SK-N-SH (cell line): Measurements from ENCODE around the gene C18orf32. TPM values are rescaled to one million over a fixed set of nuclear protein-coding genes. Genes with fewer than 3 reads are reported as not detected.

Experiments used
- CTCF ChIA-PET: fragments of 300-600, 350-600 bp; formaldehyde crosslinking; extraction: SDS; loops from one replicate; lab custom pipeline; 2021; lab: Yijun Ruan, JAX
- POLR2A ChIA-PET: fragments of 350-600 bp; sonication (Branson Sonifier 250); formaldehyde crosslinking; extraction: SDS; loops from one replicate; lab custom pipeline; 2020; ENCODE audit warnings: antibody characterized with exemption, inconsistent platforms; lab: Yijun Ruan, JAX
- DNase-seq: peaks from one replicate; pipeline ENCODE4 v3.0.0; 2012
- H2AFZ ChIP-seq: fragments of 200-600 bp; sonication (generic); 2 replicates; pipeline ENCODE4 v1.8.1; 2016; ENCODE audit warnings: antibody characterized with exemption, mild to moderate bottlenecking, low read depth
- H3F3A ChIP-seq: fragments of 200-600 bp; sonication (generic); replicated peaks from 2 replicates; pipeline ENCODE3; 2016; ENCODE audit warnings: antibody characterized with exemption, mild to moderate bottlenecking; ENCODE audit not compliant: insufficient read depth
- H3K27ac ChIP-seq, 2 experiments: fragments of 200-500 bp in 1 of 2; fragments of 200-600 bp in 1 of 2; sonication (Bioruptor generic) in 1 of 2; sonication (generic), shearing (Covaris generic) in 1 of 2; 2 replicates each; pipeline versions ENCODE4 v1.5.1 to v1.6.1; 2014 to 2016; ENCODE audit warnings: low read depth in 2 of 2, inconsistent platforms in 1 of 2, low read length in 1 of 2, mild to moderate bottlenecking in 1 of 2, mixed read lengths in 1 of 2
- H3K27me3 ChIP-seq: fragments of 200-600 bp; sonication (generic), shearing (Covaris generic); 2 replicates; pipeline ENCODE4 v1.6.1; 2016; ENCODE audit warnings: mixed run types; ENCODE audit not compliant: insufficient read depth
- H3K36me3 ChIP-seq, 2 experiments: fragments of 200-500 bp in 1 of 2; fragments of 200-600 bp in 1 of 2; sonication (Bioruptor generic) in 1 of 2; sonication (generic) in 1 of 2; replicated peaks in 1 of 2; 2 replicates each; pipeline versions ENCODE3 to v1.5.1; 2014 to 2016; ENCODE audit warnings: low read length in 1 of 2, mild to moderate bottlenecking in 1 of 2; ENCODE audit not compliant: insufficient read depth in 2 of 2, control insufficient read depth in 1 of 2
- H3K4me1 ChIP-seq, 2 experiments: fragments of 200-500 bp in 1 of 2; fragments of 200-600 bp in 1 of 2; sonication (Bioruptor generic) in 1 of 2; sonication (generic), shearing (Covaris generic) in 1 of 2; 2 replicates each; pipeline versions ENCODE4 v1.5.1 to v1.6.1; 2014 to 2016; ENCODE audit warnings: low read depth in 1 of 2, low read length in 1 of 2, mixed run types in 1 of 2; ENCODE audit not compliant: insufficient read depth in 2 of 2, control insufficient read depth in 1 of 2
- H3K4me2 ChIP-seq: fragments of 200-600 bp; sonication (generic), shearing (Covaris generic); 2 replicates; pipeline ENCODE4 v1.6.1; 2017; ENCODE audit warnings: mixed run types
- H3K4me3 ChIP-seq, 2 experiments: fragments of 200-500 bp in 1 of 2; fragments of 200-600 bp in 1 of 2; sonication (Bioruptor generic) in 1 of 2; sonication (generic), shearing (Covaris generic) in 1 of 2; 2 replicates each; pipeline versions ENCODE4 v1.5.1 to v1.8.1; 2014 to 2016; ENCODE audit warnings: low read depth in 2 of 2, inconsistent platforms in 1 of 2, low read length in 1 of 2, mild to moderate bottlenecking in 1 of 2, mixed read lengths in 1 of 2, moderate library complexity in 1 of 2
- H3K79me2 ChIP-seq: fragments of 200-600 bp; sonication (generic); 2 replicates; pipeline ENCODE4 v1.8.1; 2017; ENCODE audit warnings: mild to moderate bottlenecking; ENCODE audit not compliant: insufficient read depth
- H3K9ac ChIP-seq: fragments of 200-600 bp; sonication (generic); 2 replicates; pipeline ENCODE4 v1.6.1; 2017; ENCODE audit warnings: mixed run types
- H3K9me2 ChIP-seq: fragments of 200-600 bp; sonication (generic); 2 replicates; pipeline ENCODE4 v1.6.1; 2017; ENCODE audit warnings: mixed run types
- H3K9me3 ChIP-seq: fragments of 200-600 bp; sonication (generic); 2 replicates; pipeline ENCODE4 v1.6.1; 2017; ENCODE audit warnings: mixed run types, mild to moderate bottlenecking, moderate library complexity
- H4K20me1 ChIP-seq: fragments of 200-600 bp; sonication (generic); 2 replicates; pipeline ENCODE4 v1.6.1; 2017; ENCODE audit warnings: mild to moderate bottlenecking, mixed run types; ENCODE audit not compliant: insufficient read depth
- CHD2 ChIP-seq: fragments of 150-350 bp; IDR thresholded peaks from 2 replicates; pipeline ENCODE4 v1.6.1; 2018; ENCODE audit warnings: low read length; ENCODE audit not compliant: partially characterized antibody
- ELF1 ChIP-seq: IDR thresholded peaks from 2 replicates; pipeline ENCODE4 v1.4.0; 2012
- EZH2phosphoT487 ChIP-seq: fragments of 200-600 bp; sonication (generic); IDR thresholded peaks from 2 replicates; pipeline ENCODE4 v1.6.1; 2017; ENCODE audit warnings: low read depth, mixed run types, mild to moderate bottlenecking, antibody characterized with exemption, moderate library complexity, borderline replicate concordance
- FOXJ3 ChIP-seq: sonication (generic); formaldehyde crosslinking; IDR thresholded peaks from 2 replicates; pipeline ENCODE4 v1.5.1; 2020; ENCODE audit warnings: mild to moderate bottlenecking, missing genetic modification reagents
- FOXM1 ChIP-seq: IDR thresholded peaks from 2 replicates; pipeline ENCODE4 v1.4.0; 2012; ENCODE audit warnings: low read depth, mild to moderate bottlenecking
- GATA2 ChIP-seq: sonication (generic); formaldehyde crosslinking; IDR thresholded peaks from 2 replicates; pipeline ENCODE4 v1.5.0; 2020; ENCODE audit warnings: mild to moderate bottlenecking, missing genetic modification reagents
- JUND ChIP-seq: IDR thresholded peaks from 2 replicates; pipeline ENCODE4 v1.4.0; 2012
- MEF2A ChIP-seq: IDR thresholded peaks from 2 replicates; pipeline ENCODE4 v1.4.0; 2012; ENCODE audit warnings: low read depth, borderline replicate concordance
- NFIC ChIP-seq: IDR thresholded peaks from 2 replicates; pipeline ENCODE4 v1.4.0; 2012; ENCODE audit warnings: borderline replicate concordance
- NRF1 ChIP-seq: IDR thresholded peaks from 2 replicates; pipeline ENCODE4 v1.6.1; 2012; ENCODE audit warnings: low read depth, mild to moderate bottlenecking, low read length
- POLR2AphosphoS5 ChIP-seq: IDR thresholded peaks from 2 replicates; pipeline ENCODE4 v1.6.1; 2012; ENCODE audit warnings: low read depth, low read length
- RCOR1 ChIP-seq: fragments of 150-350 bp; IDR thresholded peaks from 2 replicates; pipeline ENCODE4 v1.6.1; 2017; ENCODE audit warnings: antibody characterized with exemption, low read length
- RFX5 ChIP-seq: IDR thresholded peaks from 2 replicates; pipeline ENCODE4 v1.6.1; 2012; ENCODE audit warnings: mild to moderate bottlenecking, improper control_type of control experiment, low read length
- RXRA ChIP-seq: IDR thresholded peaks from 2 replicates; pipeline ENCODE4 v1.4.0; 2012; ENCODE audit warnings: low read depth, mild to moderate bottlenecking, borderline replicate concordance
- SMC3 ChIP-seq: IDR thresholded peaks from 2 replicates; pipeline ENCODE4 v1.6.1; 2012; ENCODE audit warnings: low read depth, low read length, improper control_type of control experiment
- TAF1 ChIP-seq: IDR thresholded peaks from 2 replicates; pipeline ENCODE4 v1.6.1; 2012; ENCODE audit warnings: low read depth, mild to moderate bottlenecking, low read length, moderate library complexity, borderline replicate concordance
- TCF12 ChIP-seq: IDR thresholded peaks from 2 replicates; pipeline ENCODE4 v1.4.0; 2012
- YY1 ChIP-seq: IDR thresholded peaks from 2 replicates; pipeline ENCODE4 v1.4.0; 2012; ENCODE audit warnings: low read depth, mild to moderate bottlenecking
- WGBS: methylation state at CpG from one replicate; pipeline ENCODE4 v1.1.6; 2017; ENCODE audit warnings: low lambda C conversion rate; 5-methylcytosine and 5-hydroxymethylcytosine counted together
- polyA plus RNA-seq, 3 experiments: library from polyadenylated mRNA; depleted of rRNA; stranded (reverse); fragments of >200 nt; gene quantifications; 2 replicates each; pipeline ENCODE4 v1.2.3, GENCODE V29; 2012
- TF ChIP-seq, protein P1 (sequence below): IDR thresholded peaks from 2 replicates; pipeline ENCODE4 v1.4.0; 2012; ENCODE audit warnings: low read depth, borderline replicate concordance
- TF ChIP-seq, protein P2 (sequence below): IDR thresholded peaks from 2 replicates; pipeline ENCODE4; 2012
- TF ChIP-seq, protein P3 (sequence below): fragments of 150-350 bp; IDR thresholded peaks from 2 replicates; pipeline ENCODE4 v1.6.1; 2017; ENCODE audit warnings: antibody characterized with exemption, low read length, low read depth, borderline replicate concordance
- TF ChIP-seq, protein P4 (sequence below): fragments of 150-350 bp; IDR thresholded peaks from 2 replicates; pipeline ENCODE4 v1.6.1; 2016; ENCODE audit warnings: mild to moderate bottlenecking, low read depth, low read length
- TF ChIP-seq, protein P5 (sequence below): IDR thresholded peaks from 2 replicates; pipeline ENCODE4 v1.4.0; 2012; ENCODE audit warnings: low read depth, borderline replicate concordance
- TF ChIP-seq, protein P6 (sequence below): IDR thresholded peaks from 2 replicates; pipeline ENCODE4 v1.4.0; 2012; ENCODE audit warnings: low read depth

The C18orf32 gene
- polyA plus RNA-seq, 1 of the 3 experiments (the other 2 are of a cell fraction): 29.4 TPM

DNA sequence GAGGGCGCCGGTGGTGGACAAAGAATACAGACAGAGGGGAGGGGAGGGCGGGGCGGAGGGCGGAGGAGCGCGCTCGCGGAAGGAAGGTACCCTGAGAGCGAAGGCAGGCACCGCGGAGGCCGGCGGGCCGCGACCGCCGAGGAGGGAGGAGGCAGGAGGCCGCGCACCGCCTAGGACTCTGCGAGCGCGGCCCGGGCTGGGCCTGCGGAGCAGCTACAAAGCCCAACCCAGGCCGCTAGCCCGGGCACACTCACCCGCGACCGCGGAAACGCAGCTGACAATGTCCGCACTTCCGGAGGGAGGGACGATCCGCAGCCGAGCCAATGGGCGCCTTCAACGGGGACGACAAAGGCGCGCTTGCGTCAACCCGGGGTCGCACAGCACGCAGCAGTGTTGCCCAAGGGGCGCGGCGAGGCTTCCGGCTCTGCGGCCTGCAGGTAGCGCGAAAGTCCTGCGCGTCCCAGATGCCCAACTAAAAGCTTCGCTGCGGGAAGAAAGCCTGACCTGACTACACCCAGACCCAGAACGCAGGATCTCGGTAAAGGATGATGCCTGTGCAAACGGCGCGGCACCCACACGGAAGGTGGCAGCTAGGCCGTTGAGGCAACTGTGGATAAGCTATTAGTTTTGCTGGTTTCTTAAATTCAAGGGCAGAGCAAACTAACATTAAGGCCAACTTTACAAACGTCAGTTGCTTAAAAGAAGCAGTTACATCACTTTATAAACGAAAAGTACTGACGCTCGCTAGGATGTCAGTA is at the start of gene C18orf32 (continued):
- TF ChIP-seq, protein P1, sequence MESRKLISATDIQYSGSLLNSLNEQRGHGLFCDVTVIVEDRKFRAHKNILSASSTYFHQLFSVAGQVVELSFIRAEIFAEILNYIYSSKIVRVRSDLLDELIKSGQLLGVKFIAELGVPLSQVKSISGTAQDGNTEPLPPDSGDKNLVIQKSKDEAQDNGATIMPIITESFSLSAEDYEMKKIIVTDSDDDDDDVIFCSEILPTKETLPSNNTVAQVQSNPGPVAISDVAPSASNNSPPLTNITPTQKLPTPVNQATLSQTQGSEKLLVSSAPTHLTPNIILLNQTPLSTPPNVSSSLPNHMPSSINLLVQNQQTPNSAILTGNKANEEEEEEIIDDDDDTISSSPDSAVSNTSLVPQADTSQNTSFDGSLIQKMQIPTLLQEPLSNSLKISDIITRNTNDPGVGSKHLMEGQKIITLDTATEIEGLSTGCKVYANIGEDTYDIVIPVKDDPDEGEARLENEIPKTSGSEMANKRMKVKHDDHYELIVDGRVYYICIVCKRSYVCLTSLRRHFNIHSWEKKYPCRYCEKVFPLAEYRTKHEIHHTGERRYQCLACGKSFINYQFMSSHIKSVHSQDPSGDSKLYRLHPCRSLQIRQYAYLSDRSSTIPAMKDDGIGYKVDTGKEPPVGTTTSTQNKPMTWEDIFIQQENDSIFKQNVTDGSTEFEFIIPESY: peak; percentile 73
- peak; percentile 64 for TF ChIP-seq NRF1
- TF ChIP-seq RXRA: no peak
- TF ChIP-seq ELF1: peak; percentile 94
- TF ChIP-seq MEF2A: no peak
- peak; percentile 77; the same call in 1 of the 2 replicates for TF ChIP-seq YY1
- TF ChIP-seq GATA2 (CRISPR knock-in tag): no peak
- no peak for TF ChIP-seq FOXM1
- TF ChIP-seq TCF12: peak; percentile 31; the same call in 1 of the 2 replicates
- TF ChIP-seq JUND: peak; percentile 59
- TF ChIP-seq, protein P2, sequence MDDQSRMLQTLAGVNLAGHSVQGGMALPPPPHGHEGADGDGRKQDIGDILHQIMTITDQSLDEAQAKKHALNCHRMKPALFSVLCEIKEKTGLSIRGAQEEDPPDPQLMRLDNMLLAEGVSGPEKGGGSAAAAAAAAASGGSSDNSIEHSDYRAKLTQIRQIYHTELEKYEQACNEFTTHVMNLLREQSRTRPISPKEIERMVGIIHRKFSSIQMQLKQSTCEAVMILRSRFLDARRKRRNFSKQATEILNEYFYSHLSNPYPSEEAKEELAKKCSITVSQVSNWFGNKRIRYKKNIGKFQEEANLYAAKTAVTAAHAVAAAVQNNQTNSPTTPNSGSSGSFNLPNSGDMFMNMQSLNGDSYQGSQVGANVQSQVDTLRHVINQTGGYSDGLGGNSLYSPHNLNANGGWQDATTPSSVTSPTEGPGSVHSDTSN: peak; percentile 64; the same call in 1 of the 2 replicates
- peak; percentile 89 for TF ChIP-seq CHD2

DNA sequence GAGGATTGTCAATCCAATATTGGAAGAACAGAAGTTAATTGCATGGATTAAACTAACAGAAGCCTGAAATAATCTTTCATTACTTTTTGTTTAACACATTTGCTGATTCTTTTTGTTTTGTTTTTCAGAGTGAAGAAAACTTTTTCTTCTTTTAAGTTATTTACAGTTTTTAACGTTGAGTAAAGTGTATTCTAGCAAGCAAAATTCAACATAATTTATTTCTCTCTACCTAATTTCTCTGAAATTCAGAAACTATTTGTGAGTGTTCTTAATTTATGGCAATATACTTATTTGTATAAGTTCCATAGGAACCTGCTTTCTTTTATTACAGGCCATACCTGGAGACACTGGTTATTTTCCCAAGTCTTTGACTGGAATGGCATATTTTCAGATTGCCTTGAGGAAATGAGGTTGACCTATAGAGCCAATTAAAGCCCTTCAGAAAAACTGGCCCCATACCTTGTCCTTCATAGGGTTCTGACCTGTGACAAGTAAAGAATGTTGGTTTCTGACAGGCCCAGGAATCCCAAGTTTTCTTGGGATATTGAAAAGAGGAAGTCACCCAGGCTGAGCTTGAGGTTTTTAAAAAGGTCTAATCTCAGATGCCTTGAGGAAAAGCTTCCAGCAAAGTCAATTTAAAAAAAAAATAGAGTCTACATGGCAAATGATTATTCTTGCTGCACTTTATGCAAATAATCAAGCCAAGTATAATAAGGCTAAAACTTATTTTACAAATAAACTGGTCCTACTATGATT is 48.0 kb upstream of the C18orf32 start:
- Histone ChIP-seq H3K36me3 (no peaks in the 10 kb centered on the region), H3K27me3 (no peaks in the 10 kb centered on the region), H2AFZ (no peak overlapping the region), H3K4me1 (no peaks in the 10 kb centered on the region; a peak in 1 of 4 replicates), H4K20me1 (no peaks in the 10 kb centered on the region), H3K9me2 (no peaks in the 10 kb centered on the region), H3K27ac (no peak overlapping the region), H3K4me2 (no peak overlapping the region), H3K9me3 (no peaks in the 10 kb centered on the region), H3F3A (no peaks in the 10 kb centered on the region), H3K79me2 (no peaks in the 10 kb centered on the region), H3K4me3 (no peak overlapping the region), H3K9ac (no peak overlapping the region)
- 37% methylated on average over 1 of the region's 1 CpG for WGBS
- no peak for DNase-seq
- ChIA-PET CTCF (interaction anchor here (1.5 kb wide), 1 partner anchor 24 kb away, joined by 7 read pairs; no protein-coding TSS in a partner anchor), POLR2A (no interaction called here)
- TF ChIP-seq TAF1 (no peak), EZH2phosphoT487 (no peak), RFX5 (no peak), SMC3 (no peak), YY1 (no peak), POLR2AphosphoS5 (no peak), CHD2 (no peak), RCOR1 (no peak), FOXJ3 (CRISPR knock-in tag) (no peak), NFIC (no peak), RXRA (no peak)
- TF ChIP-seq, protein P3, sequence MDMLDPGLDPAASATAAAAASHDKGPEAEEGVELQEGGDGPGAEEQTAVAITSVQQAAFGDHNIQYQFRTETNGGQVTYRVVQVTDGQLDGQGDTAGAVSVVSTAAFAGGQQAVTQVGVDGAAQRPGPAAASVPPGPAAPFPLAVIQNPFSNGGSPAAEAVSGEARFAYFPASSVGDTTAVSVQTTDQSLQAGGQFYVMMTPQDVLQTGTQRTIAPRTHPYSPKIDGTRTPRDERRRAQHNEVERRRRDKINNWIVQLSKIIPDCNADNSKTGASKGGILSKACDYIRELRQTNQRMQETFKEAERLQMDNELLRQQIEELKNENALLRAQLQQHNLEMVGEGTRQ: no peak
- TF ChIP-seq, protein P4, sequence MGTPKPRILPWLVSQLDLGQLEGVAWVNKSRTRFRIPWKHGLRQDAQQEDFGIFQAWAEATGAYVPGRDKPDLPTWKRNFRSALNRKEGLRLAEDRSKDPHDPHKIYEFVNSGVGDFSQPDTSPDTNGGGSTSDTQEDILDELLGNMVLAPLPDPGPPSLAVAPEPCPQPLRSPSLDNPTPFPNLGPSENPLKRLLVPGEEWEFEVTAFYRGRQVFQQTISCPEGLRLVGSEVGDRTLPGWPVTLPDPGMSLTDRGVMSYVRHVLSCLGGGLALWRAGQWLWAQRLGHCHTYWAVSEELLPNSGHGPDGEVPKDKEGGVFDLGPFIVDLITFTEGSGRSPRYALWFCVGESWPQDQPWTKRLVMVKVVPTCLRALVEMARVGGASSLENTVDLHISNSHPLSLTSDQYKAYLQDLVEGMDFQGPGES: no peak
- TF ChIP-seq, protein P5, sequence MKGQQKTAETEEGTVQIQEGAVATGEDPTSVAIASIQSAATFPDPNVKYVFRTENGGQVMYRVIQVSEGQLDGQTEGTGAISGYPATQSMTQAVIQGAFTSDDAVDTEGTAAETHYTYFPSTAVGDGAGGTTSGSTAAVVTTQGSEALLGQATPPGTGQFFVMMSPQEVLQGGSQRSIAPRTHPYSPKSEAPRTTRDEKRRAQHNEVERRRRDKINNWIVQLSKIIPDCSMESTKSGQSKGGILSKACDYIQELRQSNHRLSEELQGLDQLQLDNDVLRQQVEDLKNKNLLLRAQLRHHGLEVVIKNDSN: no peak
- TF ChIP-seq, protein P6, sequence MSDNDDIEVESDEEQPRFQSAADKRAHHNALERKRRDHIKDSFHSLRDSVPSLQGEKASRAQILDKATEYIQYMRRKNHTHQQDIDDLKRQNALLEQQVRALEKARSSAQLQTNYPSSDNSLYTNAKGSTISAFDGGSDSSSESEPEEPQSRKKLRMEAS: no peak
- TF ChIP-seq, protein P2: no peak
